Inferior parietal cortex (tissue), 1 donor: ENCODE measurements around the gene PACS1.

Experiments used
- DNase-seq: peaks from one replicate; pipeline ENCODE4 v3.0.0-alpha.2; 2016; ENCODE audit errors: extremely low spot score

The PACS1 gene

DNA sequence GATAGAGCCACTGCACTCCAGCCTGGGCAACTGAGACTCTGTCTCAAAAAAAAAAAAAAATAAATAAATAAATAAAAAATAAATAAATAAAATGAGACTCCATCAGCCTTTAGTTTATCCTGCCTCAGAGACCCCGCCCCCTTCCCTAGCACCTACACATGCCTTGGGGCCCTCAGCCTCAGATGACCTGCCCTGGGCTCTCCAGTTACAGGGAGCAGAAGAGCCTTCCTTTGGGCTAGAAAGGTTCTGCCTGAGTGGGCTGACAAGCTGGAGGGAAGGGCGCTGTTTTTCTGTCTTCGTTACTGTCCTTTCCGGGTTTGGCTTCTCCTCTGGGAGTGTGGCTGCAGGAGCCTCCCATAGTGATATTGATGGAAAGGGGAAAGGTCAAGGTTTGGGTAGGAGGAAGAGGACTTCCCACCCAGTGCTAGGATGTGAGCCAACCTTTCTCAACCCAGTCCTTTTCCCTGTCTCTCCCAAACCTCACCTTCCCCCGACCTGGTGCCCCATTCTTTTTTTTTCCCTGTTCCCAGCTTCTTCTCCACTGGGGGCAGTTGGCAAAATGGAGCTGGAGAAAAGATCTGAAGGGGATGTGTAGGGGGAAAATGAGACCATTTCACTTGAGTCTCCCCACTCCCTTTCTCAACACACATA lies 19.4 kb upstream of the PACS1 start:
- no peak for DNase-seq

DNA sequence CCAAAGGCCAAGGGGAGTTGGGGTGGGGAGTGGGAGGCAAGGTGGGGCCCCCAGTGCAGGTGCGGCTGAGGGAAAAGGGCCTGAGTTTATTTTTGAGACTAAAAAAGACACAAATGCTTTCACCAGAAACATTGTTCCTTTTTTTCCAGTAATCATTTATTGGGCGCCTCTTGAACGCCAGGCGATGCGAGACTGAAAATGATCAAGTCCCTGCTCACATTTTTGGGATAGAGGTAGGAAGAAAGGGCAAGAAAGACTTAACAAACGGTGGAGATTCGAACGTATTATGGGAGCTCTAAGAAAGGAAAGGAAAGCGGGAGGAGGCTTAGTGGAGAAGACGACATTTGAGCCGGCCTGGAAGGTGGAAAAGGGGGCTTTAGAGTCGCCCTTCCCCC lies 18.7 kb upstream of the PACS1 start:
- no peak for DNase-seq

DNA sequence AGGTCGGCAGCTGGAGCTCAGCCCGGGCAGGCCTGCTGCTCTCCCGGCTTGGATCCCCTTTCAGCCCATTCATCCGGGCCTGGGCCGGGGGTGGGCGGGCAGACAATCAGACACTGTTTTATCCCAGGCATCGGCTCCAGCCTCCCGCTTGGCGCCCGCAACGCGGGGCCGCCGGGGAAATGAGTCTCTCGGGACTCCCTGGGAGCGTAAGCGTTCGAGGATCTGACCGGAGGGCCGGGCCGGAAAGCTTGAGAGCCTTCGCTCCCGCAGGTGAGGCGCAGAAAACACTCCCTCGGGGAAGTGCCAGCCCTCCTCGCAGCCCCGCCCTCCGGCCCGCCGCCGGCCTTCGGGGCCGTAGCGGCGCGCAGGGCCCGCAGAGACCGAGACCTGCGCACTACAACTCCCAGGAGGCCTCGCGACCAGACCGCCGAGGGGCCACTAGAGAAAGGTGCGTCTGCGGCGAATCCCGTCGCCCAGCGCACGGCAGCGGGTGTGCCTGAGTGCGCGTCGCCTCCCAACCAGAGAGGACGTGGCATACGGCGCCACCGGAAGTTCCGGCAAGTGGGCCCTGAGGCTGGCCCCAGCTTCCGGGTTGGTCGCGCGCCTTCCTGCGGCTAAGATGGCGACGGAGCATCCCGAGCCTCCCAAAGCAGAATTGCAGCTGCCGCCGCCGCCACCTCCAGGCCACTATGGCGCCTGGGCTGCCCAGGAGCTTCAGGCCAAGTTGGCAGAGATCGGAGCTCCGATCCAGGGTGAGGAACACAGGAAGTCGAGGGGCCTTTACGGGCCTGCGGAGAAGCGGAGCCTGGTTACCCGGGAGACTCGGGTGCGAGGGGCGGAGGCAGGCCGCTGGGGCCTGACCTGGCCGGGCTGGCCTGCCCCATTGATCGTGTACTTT lies 18.1 kb upstream of the PACS1 start, which contains the start of gene SF3B2:
TSS of gene SF3B2 (plus strand) at position 599 of the 898 bp plus-strand sequence. CDS start at position 620, 21 bp downstream.
- DNase-seq, result peak; percentile 97

DNA sequence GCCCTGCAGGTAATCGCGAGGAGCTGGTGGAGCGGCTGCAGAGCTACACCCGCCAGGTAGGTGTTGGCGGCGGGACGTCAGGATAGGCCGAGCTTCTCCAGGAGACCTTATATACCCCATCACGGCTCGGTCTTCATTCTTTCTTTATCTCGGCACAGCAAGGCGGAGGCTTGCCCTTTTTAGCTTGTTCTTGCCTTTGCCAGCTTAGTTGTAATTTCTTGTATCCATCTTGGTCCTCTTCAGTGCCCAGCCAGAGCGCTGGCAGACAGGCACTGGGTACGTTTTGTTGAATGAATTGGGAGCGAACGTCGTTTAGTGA lies 17.4 kb upstream of the PACS1 start:
- DNase-seq, result no peak

DNA sequence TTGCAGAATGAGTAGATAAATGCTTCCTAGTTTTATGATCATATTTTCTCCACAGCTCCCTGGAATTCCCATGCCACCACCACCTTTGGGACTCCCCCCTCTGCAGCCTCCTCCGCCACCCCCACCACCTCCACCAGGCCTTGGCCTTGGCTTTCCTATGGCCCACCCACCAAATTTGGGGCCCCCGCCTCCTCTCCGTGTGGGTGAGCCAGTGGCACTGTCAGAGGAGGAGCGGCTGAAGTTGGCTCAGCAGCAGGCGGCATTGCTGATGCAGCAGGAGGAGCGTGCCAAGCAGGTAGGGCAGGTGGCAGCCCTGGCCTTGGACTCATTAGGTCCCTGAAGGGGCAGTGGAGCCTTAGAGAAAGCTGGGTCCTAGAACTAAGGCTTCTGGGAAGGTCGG lies 15.1 kb upstream of the PACS1 start:
- DNase-seq, result no peak

DNA sequence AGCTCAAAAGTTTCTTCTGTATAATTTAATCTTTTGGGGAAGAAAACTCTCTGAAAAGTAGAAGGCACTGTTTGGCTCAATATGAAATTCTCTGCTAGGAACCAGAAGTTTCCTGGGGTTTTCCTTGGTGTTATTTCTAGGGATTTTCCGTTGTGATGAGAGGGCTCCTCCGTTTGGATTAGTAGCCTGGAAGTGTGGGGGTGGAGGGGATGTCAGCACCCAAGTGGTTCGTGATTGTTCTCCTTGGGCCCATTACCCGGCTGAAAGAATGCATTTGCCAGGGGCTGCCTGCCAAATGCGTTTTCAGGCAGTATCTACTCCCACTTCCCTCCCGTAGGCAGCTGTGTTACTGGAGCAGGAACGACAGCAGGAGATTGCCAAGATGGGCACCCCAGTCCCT lies 13.6 kb upstream of the PACS1 start:
- no peak for DNase-seq

DNA sequence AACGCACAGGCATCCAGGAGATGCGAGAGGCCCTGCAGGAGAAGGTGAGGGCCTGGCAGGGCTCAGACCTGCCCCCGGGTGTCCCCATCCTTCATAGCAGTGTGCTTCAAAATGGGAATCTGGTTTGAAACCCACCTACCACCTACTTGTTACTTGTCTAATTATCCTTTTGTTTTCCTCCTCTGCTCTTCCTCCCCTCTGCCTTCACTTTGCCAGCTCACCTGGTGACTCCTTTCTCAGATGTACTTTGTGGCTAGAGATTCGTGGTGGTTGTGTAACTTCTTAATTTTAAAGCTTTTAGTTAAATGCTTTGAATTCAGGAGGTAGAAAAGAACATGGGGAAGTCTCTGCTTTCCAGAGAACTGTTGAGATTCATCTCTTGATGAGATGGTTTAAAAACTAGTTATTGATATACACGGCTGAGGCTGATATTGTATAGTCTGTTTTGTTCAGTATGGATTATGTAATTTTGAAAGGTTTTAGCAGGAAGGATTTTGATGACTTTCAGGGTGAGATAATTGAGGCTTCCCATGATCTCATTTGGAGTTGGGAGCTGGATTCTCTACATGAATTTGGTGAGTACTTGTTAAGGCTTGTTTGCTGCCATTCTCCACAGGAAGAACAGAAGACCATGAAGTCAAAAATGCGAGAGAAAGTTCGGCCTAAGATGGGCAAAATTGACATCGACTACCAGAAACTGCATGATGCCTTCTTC lies 9.9 kb upstream of the PACS1 start:
- no peak for DNase-seq

DNA sequence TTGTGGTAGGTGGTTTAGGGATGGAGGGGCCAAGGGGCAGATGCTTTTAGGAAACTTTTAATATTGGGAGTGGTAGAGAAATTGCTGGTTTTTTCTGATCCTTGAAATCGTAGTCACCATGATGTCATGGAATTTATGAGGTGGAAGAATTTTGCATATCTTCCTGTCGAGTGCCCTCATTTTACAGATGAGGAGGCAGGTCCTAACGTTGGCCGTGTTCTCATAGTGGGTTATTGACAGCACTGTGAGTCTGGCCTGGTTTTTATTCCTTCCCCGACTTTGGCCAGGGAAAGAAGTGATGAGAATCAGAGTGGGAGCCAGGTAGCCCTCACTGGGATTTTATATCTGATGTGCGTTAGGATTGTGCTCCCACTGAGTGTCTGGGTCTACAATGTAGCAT lies 8.8 kb upstream of the PACS1 start:
- no peak for DNase-seq

DNA sequence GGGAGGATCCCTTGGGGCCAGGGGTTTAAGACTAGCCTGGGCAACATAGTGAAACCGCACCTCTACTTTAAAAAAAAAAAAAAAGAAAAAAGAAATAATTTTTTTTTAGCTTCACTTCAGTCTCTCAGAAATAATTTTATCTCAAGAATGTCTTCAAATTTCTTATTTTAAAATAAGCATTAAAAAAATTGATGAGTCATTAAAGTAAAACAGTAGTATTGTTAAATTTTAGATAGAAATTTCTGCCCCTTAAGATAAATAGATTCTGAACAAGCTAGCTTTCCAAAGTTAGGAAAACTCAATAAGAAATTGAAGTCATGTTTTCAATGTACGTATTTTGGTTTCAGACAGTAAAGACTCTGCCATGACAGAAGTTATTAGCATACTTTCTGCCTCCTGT lies 7.7 kb upstream of the PACS1 start:
- no peak for DNase-seq

DNA sequence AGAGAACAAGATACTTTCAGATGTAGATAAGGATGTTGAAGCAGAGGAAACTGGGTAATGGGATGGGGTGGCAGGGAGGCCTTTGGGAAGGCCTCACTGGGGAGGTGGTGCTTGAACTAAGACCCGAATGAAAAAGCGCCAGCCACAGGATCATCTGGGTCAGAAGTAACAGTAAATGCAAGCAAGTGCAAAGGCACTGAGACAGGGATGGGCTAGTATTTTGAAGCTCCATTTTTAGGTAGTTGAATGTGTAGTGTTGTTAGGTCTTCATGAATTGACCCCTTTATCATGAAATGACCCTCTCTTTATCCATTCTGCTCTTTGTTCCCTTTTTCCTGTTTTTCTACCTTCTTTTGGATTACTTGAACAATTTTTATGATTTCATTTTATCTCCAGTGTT lies 6.2 kb upstream of the PACS1 start:
- DNase-seq, result no peak

DNA sequence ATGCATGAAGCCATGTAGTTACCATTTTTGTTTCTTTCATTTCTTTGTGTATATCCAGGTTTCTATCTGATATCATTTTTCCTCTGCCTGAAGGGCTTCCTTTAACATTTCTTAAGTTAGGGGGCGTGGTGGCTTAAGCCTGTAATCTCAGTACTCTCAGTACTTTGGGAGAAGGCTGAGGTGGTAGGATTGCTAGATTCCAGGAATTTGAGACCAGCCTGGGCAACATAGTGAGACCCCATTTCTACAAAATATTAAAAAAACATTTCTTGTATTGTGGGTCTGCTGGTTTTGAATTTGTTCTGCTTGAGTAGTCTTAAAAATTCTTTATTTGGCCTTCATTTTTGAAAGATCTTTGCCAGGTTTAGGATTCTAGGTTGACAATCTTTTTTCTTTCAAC lies 5.5 kb upstream of the PACS1 start:
- no peak for DNase-seq

DNA sequence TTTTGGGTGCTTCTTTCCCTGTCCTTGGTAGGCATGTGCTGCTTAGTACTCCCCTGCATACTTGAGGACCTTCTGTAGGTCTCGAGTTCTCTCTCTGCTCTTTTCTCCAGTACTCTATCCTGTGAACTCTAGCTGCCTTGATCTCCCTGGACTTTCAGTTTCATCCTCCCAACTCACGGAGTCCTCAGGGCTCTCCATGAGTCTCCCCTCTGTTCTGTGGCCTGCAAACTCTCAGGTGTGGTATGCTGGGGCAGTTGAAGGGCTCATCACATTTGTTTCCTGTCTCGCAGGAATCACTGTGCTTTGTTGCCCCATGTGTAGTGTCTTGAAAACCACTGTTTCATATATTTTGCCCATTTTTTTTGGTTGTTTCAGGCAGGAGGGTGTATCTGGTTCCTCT lies 3.3 kb upstream of the PACS1 start:
- no peak for DNase-seq

DNA sequence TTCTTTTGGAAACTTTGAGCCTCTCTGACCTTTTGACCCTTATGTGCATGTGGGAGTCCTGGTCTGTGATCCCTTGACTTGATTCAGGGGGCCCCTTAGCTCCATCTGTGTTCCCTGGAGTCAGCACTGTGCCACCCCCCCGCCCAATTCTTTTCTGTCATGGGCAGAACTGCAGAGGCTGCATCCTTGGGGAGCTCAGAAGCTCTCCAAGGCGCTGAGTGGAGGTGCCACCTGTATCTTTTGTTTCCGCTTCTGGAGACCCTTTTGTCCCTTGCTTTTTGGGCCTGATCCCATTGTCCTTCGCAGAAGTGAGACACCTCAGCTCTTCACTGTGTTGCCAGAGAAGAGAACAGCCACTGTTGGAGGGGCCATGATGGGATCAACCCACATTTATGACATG lies 2.4 kb upstream of the PACS1 start:
- DNase-seq, result no peak

DNA sequence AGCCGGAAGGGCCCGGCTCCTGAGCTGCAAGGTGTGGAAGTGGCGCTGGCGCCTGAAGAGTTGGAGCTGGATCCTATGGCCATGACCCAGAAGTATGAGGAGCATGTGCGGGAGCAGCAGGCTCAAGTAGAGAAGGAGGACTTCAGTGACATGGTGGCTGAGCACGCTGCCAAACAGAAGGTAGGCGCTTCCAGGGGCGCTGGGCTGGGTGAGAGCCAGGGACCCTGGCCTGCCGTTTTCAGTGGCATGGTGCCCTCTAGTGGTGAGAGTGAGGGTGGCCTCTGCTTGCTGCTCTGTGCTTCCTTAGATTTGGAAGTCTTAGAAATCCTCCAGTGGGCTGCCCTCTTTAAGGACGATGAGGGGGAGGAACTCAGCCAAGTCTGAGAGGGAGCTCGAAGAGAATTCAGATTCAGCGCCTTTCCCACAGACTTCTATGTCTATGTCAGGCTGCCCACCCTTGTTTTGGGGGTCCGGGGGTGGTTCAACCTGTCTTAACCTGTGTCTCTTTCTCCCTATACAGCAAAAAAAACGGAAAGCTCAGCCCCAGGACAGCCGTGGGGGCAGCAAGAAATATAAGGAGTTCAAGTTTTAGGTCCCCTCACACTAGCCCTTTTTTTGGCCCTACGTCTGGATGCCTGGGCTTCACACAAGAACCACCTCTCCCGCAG lies 1.8 kb upstream of the PACS1 start:
- peak; percentile 72 for DNase-seq

DNA sequence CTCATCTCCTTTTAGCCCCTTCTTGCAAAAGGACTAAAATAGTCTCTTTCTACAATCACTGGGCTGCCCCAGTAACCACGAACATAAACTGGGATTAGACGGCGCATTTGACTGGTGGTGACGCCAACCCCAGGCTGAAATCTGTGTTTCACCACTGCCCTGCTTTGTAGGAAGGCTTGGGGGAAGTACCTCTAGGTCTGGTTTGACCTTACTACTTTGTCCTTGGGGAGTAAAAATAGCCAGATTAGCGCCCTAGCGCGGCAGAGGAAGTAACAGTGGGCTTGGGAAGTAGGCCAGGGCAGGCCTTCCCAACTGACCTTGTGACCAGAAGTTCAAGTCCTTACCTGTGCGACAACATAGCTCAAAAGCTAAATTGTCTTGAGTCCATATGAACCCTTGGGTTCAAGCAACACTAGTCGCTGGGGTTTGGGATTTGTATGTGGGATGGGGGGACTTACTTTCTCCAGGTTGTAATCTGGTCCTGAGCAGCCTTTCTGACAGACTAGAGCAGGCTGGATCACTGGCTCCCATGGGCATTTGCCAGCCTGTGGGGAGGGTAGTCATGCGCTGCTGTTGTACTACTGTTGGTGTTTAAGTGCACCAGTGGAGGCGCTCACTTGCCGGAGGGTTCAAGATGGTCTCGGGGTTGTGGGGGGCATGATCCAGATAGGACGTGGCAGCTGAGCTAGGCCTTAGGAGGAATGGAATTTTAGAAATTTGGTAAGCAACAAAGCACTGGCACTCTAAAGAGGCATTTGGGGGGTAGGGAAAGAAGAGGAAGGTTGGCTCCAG lies 953 bp upstream of the PACS1 start:
- DNase-seq, result no peak

DNA sequence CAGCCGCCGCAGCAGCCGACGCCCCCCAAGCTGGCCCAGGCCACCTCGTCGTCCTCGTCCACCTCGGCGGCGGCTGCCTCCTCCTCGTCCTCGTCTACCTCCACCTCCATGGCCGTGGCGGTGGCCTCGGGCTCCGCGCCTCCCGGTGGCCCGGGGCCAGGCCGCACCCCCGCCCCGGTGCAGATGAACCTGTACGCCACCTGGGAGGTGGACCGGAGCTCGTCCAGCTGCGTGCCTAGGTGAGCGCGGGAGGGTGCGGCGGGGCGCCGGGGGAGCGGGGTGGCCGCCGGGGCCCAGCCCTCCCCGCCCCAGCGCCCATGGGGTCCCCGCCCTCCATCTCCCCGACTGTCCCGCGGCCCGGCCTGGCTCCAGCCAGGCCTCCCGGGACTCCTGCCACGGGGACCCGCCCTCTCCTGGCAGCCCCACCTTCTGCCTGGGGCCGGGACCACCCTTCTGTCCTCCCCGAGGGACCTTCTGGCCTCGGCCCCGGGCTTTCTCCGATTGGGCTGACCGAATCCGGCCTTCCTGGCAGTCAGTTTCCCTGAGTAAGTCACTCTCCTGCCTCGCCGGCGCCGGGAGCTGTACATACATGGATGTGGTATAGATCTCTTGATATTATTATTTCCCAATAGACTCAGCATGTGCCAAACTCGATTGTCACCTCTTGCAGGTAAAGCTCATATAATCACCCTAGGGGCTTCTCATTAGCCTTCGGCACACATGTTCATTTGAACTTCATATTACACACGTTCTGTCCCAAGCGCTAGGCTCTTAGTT lies 720 bp downstream of the PACS1 start:
- DNase-seq, result no peak

DNA sequence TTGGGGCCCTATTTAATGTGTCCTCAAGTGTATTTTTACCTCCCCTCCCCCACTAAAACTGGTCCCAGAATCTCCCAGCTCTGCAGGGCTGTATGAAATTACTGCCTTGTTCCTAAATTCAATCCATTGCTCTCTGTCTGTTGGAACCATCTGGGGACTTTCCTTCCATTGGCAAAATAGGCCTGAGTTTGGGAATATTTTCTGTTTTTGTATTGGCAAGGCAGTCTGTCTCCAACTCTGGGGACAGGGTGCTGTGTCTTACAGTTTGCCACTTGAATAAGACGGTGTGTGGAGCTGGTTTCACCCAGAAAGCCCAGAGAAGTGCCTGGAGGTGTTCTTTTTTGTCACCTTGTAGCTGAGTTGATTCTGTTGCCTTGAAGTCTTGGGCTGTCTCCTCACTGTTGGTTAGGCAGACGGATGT lies 1.3 kb downstream of the PACS1 start:
- no peak for DNase-seq

DNA sequence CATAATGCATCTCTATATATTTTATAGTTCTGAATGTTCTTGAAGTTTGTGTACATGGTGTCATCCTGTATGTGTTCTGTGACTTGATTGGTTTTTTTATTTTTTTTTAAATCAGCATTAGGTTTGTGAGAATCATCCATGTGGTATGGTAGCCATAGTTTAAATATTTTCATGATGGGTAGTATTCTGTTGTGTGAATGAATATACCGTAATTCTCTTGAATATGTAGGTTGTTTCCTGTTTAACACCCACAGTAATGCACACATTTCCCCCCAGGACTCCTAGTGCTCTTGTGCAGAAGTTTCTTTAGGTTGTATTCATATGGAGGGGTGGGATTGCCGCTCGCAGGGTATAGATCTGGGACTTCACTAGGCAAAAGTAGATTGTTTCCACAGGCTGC lies 2.0 kb downstream of the PACS1 start:
- no peak for DNase-seq

DNA sequence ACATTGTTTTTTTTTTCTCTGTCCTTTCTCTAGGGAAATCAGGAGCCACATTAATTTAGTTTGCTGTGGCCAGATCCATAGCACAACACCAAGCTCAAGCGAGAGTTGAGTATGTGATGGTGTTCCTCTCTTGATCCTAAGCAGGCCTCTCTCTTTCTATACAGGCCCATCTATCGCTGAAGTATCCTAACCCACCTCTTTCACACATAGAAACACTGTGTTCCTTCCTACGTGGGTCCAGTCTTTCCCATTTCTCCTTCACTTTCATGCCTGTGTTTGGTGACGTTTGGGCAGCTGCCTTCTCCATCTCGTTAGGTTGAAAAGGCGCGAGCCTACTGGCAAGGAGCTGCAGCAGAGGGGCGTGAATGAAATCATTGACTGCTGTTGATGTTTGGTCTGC lies 2.4 kb downstream of the PACS1 start:
- DNase-seq, result no peak

DNA sequence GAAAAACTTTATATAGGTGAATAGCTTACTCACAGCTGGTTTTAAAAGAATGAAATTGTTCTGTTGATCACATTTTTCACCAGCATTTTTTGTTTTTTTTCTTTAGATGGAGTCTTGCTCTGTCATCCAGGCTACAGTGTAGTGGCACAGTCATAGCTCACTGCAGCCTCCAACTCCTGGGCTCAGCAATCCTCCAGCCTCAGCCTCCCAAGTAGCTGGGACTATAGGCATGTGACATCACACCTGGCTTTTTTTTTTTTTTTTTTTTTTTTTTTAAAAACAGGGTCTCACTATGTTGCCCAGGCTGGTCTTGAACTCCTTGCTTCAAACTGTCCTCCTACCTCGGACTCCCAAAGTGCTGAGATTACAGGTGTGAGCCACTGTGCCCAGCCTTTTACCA lies 3.6 kb downstream of the PACS1 start:
- no peak for DNase-seq

DNA sequence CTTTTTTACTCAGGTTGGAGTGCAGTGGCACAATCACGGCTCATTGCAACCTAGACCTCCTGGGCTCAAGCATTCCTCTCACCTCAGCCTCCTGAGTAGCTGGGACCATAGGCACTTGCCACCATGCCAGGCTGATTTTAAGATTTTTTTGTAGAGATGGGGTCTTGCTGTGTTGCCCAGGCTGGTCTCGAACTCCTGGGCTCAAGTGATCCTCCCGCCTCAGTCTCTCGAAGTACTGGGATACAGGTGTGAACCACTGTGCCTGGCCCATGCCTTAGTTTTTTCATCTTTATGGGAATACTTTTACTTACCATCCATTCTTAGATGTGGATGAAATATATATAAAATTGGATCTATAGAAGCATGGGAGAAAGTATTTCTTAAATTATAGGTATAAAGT lies 5.2 kb downstream of the PACS1 start:
- no peak for DNase-seq
